NCI-H2227 treated with DMSO at 0.1 percent for 48 hours (cell line): Measurements from ENCODE around the gene CDKL5.

Source experiments
- DNase-seq: peaks from one replicate; lab custom pipeline; 2025; lab: John Stamatoyannopoulos, UW

CDKL5 gene

DNA sequence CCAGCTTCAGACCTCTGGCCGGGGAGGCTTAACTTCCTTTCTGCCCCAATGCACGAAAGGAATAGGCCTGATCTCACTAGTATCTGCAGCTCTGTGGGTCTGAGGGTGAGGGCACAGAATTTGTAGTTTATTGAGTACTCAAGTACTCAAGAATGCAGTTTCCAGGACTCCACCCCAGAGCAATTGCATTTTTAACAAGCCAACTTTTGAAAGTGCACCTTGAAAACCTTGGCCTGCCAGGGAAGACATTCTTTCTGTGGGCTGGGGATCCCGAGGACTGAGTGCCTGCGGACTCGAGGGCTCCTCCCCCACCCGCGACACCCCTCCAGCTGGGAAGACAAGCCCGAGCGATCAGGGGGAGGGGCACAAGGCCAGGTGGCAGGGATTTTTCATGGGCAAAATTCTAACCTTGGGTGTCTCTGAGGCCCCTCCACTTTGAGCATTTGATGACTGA lies 224.1 kb downstream of the CDKL5 start:
- no peak for DNase-seq

DNA sequence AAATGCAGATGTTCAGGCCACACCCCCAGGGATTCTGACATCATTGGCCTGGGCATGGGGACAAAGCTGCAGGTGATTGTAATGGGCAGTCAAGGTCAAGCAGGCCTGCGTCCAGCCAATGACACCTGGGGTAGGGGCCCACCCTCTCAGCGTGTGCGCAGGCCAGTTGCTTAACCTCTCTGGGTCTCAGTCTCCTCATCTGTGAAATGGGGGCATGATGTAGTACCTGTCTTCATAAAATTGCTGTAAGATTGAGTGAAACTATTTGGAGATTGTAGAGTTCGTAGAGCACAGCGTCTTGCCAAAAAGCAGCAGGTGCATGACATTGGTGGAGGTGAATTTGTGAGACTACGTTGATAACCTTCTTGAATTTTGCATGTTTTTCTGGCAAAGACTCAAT lies 225.3 kb downstream of the CDKL5 start:
- DNase-seq = no peak

DNA sequence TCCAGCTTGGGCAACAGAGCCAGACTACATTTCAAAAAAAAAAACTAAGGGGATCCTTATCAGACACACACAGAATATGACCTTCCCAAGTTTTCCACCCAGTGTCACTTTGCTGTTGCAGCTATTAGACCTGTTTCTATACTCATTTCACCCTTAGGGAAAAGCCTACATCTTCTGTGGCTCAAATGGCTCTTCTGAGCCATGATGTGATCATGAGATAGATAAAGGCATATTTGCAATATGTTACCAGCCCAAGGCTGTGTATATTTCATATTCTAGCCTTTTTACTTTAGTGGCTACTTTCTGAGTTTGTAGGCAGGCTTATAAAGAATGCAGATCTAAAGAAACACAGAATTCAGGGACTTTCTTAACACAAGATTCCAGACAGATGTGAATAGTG lies 227.2 kb downstream of the CDKL5 start:
- no peak for DNase-seq

DNA sequence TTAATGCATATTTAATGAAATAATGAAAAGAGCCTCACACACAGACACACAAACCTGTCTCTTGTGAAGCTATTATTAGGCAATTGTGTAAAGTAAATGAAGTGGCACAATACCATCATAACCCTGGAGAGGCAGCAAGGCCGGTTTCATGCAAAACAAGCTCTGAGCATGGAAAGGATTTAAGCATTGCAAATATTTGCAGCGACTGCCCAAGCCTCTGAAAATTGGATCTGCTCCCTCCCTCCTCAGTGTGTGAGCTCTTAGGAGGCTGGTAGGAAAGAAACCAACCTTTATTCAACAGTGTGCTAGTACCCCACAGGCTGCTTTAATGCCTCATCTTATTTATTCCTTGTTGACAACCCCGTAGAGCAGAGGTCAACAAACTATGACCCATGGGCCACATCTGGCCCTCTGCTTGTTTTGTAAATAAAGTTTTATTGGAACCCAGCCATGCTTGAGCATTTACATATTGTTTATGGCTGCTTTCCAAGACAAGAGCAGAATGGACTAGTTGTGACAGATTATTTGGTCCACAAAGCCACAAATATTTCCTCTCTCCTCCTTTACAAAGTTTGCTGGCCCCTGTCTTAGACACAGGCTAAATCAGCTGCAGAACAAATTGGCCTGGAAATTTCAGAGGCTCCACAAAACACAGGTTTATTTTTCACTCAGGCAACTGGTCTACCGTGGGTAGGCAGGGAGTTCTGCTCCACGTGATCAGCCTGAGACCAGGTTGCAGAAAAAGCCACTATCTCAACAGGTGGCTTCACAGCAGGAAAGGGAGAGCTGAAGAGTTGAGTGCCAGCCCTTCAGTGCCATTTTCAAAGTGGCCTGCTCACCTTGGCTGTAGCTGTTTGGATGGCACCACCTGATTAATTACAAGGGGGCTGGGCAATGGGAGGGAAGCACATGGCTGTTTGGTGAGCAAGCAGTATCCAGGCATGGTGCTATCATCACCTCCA lies 229.7 kb downstream of the CDKL5 start:
- no peak for DNase-seq

DNA sequence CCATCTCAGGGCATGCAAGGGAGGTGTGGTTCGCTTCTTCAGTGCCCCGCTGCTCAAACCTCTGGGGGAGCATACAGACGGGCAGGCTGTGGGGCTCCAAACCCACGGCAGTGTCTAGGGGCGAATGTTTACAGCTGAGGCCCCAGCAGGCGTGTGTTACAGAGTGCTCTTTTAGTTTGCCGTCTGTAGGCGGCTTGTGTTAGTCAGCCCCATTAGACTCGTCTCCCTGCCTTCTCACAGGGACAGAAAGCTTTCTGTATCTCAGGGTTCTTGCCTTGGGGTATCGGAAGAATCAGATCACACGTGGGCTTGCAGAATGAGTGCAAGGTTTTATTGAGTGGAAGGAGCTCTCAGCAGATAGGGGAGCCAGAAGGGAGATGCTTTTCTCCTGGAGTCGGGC lies 235.9 kb downstream of the CDKL5 start:
- DNase-seq = no peak

DNA sequence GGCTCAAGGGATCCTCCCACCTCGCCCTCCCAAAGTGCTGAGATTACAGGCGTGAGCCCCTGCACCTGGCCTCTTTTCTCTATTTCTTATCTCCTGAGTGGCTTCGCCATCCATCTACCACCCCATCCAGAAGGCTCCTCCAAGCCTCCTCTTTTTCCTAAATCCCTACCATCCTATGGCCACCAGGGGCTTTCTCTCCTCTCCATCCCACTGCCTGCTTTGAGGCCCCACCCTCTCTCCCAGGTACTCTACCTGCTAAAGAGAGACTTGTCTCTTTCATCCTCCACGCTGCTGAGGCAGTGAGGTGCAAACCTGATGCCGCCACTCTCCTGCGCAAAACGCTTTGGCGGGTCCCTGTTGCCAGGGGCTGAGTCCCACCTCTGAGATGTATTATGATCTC lies 239.5 kb downstream of the CDKL5 start:
- no peak for DNase-seq

DNA sequence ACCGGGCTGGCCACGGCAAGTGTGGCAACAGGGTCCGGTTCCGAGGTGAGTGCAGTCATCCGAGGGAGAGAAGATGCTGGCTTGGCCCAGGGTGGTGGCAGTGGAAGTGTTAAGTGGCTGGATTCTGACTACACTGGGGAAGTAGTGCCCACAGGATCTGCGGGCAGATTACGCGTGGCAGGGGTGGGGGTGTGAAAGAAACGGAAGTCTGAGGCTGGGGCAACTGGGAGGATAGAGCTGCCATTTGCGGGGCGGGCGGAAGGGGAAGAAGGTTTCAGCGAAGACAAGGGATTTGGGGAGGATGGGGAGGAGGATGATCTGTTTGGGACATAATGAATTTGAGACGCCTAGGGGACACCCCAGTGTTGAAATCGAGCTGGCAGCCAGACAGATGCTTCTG lies 241.2 kb downstream of the CDKL5 start:
- DNase-seq = no peak

DNA sequence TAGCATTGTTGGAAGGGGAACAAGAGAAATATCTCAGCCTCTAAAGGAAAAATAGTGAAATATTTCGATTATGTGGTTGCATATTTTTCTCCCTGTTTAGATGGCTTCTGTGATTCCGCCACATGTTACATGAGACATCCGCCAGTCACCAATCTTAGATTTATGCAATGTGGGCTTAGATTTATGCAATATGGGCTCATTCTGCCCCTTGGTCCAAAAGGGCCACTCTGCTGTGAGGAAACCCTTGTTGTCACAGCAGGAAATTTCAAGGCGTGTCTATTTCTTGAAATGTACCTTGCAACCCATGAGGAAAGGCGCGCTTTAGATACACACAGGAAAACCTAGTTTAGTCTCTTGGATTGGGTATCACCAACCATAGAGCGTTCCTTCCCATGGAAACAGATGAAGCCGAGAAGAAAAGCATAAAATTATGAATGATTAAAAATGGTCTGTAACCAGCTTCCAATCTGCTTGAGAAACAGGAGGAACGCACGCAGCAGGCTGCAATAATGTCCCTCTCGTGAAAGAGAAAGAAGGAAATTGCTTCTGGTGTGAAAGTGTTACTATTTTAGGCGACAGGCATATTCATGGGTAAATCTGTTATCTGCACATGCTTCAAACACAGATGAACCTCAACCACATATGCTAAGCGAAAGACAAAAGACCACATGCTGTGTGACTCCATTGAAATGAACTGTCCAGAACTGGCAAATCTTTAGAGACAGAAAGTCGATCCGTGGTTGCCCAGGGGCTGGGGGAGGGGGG lies 242.8 kb downstream of the CDKL5 start:
- DNase-seq = peak; percentile 12

DNA sequence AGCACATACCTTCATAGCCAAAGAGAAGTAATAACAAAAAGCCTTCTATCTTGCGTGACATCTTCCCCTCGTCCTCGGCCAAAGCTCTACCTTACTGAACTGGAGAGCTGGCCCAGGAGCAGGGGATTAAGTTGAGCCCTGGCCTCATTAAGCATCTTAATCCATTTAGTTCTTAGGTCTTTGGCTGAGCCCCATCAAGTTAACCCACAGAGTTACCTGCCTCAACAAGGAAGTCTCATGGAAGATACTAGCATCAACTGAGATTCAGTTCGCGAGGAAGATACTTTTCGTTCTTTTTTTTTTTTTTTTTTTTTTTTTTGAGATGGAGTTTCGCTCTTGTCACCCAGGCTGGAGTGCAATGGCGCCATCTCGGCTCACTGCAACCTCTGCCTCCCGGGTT lies 246.6 kb downstream of the CDKL5 start, which contains the start of gene RS1:
Gene RS1 (minus strand): TSS at position 101 of the 400 bp plus-strand sequence. CDS start 40 bp downstream, at position 61.
- no peak for DNase-seq

DNA sequence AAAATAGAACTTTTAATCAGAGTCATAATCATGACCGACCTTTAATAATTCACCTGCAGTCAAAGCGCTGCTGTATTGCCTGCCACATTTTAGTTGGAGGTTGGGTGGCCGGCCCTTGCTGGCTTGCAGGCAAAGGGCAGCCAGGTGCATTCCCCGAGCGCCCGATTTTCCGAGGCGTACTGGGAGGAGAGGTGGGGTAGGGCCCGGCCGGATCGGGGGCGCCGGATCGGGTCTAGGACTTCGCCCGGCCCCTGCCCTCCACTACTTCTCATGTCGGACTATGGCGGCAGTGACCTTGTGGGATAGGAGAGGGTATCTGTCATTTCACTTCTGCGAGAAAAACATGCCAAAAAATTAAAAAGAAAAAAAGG lies 249.0 kb downstream of the CDKL5 start:
- no peak for DNase-seq

DNA sequence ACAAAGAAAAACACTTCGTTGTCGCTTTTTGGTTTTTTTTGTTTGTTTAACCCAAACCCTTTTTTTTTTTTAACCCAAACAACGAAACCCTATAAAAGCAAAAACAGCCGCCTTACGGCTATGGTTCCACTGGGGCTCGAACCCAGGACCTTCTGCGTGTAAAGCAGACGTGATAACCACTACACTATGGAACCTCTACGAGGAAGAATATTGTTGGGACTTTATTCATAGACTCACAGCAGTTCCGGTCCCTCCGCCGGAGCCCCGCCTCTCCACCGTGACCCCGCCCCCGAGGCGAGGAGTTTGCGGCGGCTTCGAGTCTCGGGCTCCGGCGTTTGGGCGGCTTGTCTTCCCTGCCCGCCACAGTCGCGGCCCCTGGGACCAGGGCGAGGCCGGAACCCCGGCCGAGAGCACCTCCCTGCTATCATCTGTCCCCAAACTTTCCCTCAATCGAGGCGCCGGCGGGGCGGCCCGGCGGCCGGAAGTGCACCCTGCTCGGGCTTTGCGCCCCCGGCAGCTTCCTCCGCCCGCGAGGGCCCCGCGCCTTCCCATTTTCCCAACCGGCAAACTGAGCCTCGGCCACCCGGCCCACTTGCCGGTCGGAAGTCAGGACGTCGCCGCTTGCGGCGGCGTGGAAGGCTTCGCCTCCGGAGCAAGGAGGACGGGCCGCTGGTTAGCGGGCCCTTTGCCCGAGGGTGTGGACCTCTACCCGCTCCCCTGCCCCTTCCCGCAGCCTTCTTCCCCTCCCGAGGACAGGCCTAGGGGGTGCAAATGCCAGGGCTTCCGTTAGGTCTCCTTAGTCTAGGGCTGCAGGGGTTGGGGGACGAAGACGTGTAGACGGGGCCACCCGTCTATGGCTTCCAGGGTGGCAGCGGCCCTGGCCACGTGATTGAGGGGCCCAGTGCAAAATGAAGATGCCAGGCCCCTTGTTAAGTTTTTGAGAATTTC lies 249.7 kb downstream of the CDKL5 start:
- DNase-seq = peak; percentile 90

DNA sequence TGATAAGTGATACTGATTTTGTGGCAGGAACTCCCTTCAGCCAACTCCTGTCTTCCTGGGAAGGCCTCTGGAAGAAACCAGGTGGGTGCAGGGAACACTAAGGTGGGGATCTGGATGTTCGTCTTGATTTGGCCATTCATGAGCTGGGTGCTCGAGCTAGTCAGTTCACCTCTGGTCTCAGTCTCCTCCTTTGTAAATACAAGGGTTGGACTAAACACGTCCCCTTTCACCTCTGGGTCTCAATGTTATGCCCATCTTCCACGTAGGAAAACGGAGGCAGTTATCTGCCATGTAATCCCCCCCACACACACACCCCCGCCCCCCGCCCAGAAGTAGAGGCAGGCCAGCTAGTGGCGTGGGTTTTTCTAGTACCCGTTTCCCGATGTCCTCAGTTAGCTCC lies 250.6 kb downstream of the CDKL5 start:
- no peak for DNase-seq

DNA sequence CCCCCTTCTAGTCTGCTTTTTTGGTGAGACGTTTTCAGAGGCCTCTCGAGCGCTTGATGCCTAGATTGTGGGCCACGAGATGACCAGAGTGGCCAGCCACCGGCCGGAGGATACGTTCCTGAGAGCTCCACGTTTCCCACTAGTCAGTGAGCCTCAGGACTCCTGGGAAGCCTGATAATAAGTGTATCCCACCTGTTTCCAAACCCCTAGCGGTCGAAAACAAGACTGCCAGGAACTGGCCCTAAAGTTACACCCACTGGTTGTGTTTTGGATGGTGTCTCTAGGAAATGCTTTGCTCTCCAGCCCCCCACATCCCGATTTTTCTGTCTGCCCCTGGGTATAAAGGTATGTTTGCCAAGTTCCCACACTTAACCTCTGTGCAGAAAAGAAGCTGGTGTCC lies 251.1 kb downstream of the CDKL5 start:
- peak; percentile 19 for DNase-seq

DNA sequence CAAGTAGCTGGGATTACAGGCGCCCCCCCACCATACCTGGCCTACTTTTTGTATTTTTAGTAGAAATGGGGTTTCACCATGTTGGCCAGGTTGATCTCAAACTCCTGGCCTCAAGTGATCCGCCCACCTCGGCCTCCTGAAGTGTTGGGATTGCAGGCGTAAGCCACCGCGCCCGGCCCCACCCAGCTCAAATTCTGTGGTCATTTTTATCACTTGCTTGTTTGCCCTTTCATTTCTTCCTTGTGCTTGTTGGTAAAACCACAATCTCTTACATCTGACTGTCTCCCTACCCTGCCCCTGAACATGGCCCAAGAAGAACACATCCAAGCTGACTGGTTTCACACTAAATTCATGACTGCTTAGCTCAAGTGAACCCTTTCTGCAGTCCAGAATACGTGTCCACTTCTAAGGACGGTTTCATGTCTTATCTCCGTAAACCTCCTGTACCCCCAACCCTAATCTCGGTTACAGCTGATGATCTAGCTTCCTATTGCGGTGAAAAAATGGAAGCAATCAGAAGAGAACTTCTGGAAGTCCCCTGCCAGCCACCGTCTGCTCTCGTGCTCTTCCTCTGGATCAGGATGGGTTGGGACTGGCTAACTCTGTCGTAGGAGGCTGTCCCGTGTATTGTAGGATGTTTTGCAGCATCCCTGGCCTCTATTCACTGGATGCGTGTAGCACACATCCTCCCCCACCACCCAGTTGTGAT lies 251.9 kb downstream of the CDKL5 start:
- no peak for DNase-seq

DNA sequence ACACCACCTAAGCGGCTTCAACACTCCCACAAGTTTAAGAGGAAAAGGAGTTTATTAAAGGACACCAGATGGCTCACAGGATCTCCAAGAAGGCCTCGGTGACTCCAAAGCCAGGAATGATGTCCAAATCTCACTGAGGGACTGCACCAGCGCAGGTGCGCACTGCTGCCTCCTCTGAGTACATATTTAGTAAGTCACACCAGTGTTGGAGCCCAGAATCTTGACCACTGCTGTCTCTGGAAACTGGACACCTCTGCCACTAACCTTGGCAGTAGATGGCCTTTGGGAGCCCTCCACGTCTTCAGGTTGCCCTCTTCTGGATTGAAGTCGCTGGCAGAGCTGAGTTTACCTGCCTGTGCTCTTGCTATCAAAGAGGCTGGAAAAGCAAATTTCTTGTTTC lies 256.6 kb downstream of the CDKL5 start:
- no peak for DNase-seq

DNA sequence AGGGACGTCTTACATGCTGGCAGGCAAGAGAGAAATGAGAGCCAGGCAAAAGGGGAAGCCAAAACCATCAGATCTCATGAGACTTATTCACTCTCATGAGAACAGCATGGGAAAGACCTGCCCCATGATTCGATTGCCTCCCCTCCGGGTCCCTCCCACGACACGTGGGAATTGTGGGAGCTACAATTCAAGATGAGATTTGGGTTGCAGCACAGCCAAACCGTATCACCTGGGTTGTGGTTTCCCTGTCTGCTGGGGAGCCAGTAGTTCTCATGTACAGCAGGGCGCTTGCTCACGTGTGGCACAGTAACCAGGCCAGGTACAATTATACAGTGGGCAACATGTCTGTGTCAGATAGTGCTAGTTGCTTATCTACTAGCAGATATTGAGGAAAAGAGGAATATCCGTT lies 257.6 kb downstream of the CDKL5 start:
- DNase-seq = no peak

DNA sequence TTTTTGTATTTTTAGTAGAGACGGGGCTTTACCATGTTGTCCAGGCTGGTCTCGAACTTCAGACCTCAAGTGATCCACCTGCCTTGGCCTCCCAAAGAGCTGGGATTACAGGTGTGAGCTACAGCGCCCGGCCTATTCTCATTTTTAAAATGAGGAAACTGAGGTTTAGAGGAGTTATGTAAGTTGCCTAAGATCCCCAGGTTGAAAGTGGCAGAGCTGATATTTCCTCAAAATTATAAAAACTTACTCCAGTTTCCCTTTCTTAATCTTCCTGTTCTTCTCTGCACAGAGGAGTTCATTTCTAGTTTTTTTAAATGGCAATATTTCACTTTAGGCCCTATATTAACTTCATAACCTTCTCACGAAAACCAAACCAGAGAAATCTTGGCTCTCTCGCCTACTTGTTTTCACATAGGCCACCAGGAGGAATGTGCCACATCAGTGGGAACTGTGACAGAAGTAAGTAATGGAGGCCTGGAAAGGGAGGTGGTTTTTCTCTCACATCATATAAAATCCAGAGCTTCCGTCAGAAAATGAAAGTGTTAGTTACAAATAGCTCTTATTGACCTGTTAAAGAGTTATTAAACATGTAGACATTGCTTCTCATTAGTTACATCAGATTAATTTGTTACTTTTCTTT lies 262.6 kb downstream of the CDKL5 start:
- no peak for DNase-seq

DNA sequence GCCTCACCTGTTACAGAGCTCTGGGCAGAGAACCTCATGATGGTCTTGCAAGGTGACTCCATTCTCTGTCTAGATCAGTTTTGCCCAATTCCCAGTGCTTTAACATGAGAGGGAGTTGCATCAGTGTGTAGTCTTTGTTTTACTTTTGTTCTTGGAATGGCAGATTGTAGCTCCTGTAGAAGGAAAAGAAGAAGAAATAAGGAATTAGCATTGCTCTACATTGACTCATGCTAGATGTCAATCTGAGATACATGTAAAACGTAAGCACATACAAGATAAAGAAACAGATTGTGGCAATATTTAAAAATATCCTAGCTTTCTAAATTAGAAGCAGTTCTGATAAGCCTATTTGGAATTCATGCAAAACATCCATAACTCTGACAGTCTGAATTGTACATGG lies 266.0 kb downstream of the CDKL5 start:
- no peak for DNase-seq

DNA sequence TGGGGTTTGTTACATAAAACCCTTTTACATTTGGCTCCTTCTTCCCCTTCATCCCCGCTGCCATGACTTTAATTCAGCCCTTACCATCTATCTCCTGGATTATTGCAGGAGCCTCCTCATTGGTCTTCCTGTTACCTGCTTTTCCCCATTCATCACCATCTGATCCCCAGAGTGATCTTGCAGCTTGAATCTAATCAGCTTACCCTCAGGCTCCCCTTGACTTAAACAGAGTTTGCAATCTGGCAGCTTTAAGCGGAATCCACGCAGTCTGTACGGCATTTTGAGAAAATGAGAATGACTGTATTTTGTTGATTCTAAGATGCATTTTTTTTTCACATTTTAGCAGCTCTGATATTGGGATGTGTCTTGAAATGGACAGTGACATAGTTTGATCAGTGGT lies 267.1 kb downstream of the CDKL5 start:
- no peak for DNase-seq

DNA sequence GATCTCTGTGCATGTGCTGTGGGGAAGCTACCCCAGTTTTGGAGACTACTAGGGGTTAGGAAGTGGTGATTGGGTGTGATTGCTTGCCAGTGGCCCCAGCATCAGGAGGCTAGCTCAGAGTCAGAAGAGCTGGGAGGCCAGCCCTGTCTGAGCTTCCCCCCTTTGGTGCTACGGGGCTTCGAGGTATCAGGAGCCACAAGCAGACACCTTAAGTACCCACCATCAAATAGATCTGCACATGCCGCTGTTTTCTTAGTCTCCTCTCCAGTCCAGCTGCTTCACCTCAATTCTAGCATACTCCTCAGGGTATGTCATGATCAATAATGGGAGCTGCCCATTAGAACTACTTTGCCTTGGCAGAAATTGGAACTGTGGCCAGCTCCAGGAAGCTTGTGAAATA lies 271.2 kb downstream of the CDKL5 start:
- DNase-seq = no peak
